Hematopoietic multipotent progenitor cell treated with erythropoietin and hydrocortisone succinate and interleukin-3 and kit ligand, for 17 days (in vitro differentiated cells): ENCODE results near the gene MAT1A.
"Not testable (repeated sequence)": the region's sequence is repeated elsewhere in the genome, so short reads cannot be mapped to it uniquely, and the experiment has no call there.

ENCODE experiments used
- DNase-seq: peaks from one replicate; pipeline ENCODE4 v3.0.0-alpha.2; 2015; ENCODE audit warnings: low spot score

The MAT1A gene

GRCh38 chr10:80264081-80265056, 25.1 kb downstream of the MAT1A start:
- DNase-seq, result no peak

GRCh38 chr10:80261316-80262030, 28.0 kb downstream of the MAT1A start:
- no peak for DNase-seq

- DNase-seq, result peak; percentile 36
Observed at GRCh38 chr10:80260295-80261243, 28.9 kb downstream of the MAT1A start.

- no peak for DNase-seq
Observed at GRCh38 chr10:80259405-80259871, 30.0 kb downstream of the MAT1A start.

GRCh38 chr10:80256798-80257197, 32.7 kb downstream of the MAT1A start:
- DNase-seq, result not testable (repeated sequence)

GRCh38 chr10:80254726-80255125, 34.7 kb downstream of the MAT1A start:
- not testable (repeated sequence) for DNase-seq

DNA sequence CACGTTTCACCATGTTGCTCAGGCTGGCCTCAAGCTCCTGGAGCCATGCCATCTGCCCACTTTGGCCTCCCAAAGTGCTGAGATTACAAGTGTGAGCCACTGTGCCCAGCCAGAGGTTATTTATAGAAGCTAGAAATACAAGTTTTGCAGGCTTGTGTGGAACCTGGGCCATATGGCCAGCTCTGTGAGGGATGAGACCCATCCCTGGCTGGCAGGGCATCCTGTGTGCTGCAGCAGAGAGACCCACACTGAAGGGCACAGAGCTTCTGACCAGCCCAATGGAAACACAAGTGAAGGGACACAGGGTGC, 35.5 kb downstream of the MAT1A start:
- not testable (repeated sequence) for DNase-seq

- DNase-seq, result no peak
Observed at GRCh38 chr10:80253266-80253962, 36.0 kb downstream of the MAT1A start.

DNA sequence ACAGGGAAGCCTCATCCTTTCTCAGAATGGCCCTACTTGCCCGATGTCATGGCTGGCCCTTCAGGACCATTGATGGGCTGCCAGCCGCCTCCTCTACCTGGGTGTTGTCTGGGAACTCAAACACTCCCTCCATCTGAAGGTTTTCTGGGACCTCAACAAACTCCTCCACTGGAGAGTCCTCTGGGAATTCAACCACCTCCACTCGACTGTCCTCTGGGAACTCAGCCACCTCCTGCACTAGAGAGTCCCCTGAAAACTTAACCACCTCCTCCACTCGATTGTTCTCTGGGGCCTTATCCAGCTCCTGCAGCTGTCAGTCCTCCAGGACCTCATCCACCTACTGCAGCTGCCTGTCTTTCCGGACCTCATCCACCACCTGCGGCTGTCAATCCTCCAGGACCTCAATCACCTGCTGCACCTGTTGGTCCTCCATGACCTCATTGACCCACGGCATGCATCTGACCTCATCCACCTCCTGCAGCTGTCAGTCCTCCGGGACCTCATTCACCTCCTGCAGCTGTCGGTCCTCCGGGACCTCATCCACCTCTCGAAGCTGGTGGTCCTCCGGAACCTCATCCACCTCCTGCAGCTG, 37.1 kb downstream of the MAT1A start:
- no peak for DNase-seq

DNA sequence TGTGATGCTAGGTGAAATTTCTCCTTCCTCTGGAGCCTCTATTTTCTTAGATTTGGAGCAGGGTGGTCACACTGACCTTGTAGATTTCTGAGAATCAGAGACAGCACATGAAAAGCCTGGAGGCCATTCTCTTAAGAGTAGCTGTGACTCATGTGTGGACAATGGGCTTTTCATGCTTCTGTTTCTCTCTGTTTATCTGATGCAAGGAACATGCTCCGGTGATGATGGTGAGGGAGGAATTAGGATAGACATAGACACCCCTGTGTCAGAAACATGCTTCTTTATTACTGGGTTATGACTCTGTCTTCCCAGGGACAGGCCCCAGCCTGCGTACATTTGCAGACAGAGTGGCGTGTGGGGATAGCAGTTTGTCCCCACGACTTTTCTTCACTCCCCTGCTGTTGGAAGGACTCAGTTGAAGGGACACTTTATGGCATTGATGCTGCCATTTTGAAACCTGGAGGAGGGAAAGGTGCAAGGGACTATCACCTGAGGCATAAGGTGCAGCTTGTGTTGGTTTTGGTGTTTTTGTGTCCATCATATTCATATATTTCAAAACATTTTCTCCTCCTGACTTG, 37.7 kb downstream of the MAT1A start:
- not testable (repeated sequence) for DNase-seq

DNA sequence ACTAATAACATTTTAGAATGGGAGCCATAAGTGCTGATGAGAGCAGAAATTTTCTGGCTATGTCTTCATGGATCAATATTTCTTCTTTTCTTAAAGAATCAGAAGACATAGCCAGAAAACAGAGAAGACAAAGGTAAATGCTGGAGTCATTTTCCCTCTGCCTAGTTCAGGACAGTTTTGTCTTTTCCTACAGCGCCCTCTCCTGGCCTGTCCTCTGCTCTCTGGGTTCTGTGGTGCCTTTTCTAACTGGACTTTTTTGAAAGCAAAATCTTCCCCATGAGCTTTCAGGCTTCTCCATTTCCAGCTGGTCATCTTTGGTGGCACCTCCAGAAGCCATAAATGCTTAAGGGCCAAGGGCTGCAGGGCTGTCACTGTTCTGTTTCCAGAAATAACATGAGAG, 39.1 kb downstream of the MAT1A start:
- DNase-seq, result not testable (repeated sequence)

- DNase-seq, result not testable (repeated sequence)
Observed at GRCh38 chr10:80249906-80250305, 39.6 kb downstream of the MAT1A start.

DNA sequence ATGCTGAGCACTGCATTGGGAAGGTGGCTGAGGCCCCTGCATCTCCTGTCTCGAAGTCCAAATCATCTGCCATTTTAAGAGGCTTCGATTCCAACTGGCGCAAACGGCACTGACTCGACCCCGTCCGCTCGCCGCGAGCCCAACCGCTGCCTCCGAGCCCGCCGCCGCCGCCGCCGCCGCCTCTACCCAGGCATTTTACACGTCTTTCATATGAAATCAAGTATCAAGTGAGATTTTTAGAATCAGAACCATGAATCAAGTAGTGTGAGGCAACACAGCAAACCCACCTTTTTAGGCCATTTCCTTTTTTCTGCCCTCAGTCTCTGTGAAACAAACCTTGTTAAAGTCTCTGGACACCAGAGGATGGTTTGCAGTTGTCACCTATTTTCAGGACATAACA, 41.8 kb downstream of the MAT1A start:
- not testable (repeated sequence) for DNase-seq

DNA sequence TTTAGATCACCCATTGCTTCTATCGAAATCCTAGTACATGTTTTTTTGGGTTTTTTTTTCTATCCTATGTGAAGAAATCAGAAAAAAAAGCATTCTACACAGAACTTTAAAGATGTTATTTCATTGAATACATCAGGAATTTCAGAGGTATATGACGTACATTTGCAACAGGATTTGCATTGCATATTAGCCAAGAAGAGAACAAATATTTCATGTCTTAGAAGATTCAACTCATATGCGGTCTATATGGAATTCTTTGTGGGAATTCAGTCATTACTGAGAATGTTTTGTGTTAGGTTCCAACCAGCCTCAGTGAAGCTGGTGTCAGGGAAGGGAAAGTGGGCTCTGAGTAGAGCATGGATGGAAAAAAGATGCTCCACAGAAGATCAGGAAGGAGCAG, 45.1 kb downstream of the MAT1A start:
- DNase-seq, result not testable (repeated sequence)

- not testable (repeated sequence) for DNase-seq
Observed at GRCh38 chr10:80242341-80242740, 47.1 kb downstream of the MAT1A start.

DNA sequence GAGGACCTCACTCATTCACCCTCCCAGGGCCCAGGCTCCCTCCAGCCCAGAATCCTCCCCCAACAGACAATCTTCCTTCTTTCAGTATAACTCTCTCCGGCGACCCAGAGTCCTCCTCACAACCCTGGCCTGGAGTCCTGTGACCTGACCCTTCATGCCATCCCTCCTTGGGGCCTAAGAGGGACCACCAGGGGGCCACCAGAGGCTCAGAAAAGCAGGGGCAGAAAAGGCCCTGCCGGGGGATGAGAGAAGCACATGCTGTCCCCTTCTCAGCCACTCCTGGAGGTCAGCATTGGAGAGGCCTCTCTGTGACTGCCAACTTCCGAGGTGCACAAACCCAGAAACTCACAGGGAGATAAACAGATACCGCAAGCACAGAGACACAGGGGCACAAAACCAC, 53.0 kb downstream of the MAT1A start:
- DNase-seq, result not testable (repeated sequence)

DNA sequence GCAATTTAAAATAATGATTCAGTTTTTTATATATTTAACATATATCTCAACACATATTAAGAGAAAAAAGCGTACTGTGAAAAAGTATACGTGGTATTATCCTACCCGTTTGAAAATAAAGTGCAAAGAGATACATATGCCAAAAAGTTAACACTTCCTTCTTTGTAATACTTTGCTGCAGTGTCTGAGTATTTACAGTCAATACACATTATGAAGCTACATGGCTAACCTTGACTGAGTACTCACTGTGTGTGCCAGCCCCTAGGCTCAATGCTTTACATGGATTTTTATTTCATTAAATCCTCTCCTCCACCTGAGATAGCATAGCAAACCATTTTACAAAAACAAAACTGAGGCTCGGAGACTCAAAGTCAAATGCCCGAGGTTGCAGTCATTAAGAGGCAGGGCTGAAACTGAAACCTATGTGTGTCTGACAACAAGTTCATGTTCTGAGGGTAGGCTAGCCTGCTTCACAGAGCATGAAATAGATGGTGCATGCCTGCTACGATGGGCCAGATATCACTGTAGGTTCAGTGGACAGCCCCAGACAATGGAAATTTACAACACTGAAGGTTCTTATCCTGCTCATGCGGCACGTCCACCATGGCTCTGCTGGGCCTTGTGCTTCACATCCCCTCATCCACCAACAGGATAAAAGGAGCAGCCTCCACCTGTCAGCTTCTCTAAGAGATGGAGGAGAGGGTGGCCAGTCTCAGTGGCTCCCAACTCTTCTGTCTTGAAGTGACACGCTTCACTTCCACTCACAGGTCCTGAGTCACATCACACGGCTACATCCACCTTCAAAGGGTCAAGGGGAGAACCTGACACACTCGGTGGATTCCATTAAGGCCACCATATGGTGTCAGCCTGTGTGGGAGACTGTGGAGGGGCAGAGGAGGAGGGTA, 54.9 kb downstream of the MAT1A start:
- DNase-seq, result not testable (repeated sequence)

DNA sequence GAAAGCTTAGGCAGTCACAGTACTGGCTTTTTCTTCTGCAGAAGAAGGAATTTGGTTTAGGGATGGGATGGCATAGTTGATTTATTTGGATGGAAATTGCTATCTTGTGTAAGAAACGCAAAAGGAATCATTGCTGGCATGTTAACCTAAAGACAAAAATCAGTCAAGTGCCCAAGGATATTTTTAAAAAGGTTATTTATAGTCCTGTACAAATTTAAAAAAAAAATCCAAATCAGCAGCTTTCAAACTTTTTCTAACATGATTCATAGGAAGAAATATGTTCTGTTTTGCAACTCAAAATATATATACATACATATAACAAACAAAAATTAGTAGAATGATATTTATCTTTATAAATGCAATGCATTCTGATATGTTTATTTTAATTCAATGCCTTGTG, 55.6 kb downstream of the MAT1A start:
- not testable (repeated sequence) for DNase-seq

GRCh38 chr10:80226723-80227122, 62.7 kb downstream of the MAT1A start:
- DNase-seq, result not testable (repeated sequence)
